ENCODE results near the gene CACNA1C.

Gene CACNA1C

DNA sequence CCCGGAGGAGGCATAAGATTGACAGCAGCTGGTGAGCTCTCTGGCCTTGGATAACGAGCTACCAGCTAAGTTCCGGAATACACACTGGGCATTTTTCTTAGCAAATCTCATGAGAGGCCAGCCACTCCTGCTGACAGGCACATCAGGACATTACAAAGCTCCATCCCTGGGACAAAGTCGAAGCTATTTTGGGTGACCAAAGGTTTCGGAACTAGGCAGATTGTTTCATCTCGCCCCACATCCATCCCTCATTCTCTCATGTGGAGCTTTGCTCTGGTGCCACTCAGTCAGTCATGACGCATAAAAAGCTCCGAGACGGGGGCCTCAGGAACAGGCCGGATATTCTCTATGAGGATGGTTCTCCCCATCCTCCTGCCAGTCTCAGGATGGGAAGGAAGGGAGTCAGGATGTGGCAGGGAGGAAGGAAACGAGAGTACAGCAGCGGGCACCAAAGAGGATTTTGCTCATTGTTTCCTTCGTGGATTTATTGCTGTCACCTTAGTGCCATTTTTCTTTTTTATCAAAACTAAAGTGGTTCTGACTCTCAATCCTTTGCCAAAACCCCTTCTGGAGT lies 488.9 kb downstream of the CACNA1C start:
- no peak for DNase-seq

GRCh38 chr12:2543801-2544200 lies 491.0 kb downstream of the CACNA1C start:
- no peak for DNase-seq

DNA sequence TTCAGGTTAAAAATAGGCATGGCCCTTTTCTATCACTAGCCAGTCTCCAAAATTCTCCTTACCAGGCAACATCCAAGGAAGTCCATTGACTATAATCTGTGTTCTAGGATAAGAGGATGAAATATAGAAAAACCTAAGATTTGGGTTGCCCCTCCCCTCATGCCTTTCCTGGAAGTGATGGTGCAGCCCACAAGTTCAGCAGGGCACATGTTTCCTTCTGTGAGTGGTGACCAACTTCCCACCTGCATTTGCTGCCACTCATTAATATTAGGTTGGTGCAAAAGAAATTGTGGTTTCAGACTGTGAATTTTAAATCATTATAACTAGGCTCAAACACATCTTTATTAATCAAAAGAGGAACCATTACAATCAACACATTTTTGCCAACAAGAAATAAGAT lies 491.4 kb downstream of the CACNA1C start:
- no peak for DNase-seq

GRCh38 chr12:2547273-2548044 lies 494.7 kb downstream of the CACNA1C start:
- DNase-seq: no peak

DNA sequence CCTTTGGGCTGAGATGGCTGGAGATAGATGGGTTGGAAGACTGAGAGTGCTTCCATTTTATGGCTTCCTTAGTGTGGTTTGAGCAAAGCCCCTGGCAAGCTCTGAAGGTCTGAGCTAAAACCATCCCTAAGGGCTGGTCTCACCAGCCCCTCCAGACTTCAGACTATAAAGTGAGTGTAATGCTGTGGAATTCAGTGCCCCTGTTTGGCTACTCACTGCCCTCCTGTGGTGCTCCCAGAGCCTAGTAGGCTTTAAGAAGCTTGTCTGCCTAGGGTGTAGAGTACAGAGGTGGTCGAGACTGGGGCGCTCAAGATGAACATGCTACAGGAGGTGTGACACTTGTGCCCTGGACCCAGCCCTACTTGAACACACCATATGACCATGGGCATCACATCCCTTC lies 495.3 kb downstream of the CACNA1C start:
- no peak for DNase-seq

DNA sequence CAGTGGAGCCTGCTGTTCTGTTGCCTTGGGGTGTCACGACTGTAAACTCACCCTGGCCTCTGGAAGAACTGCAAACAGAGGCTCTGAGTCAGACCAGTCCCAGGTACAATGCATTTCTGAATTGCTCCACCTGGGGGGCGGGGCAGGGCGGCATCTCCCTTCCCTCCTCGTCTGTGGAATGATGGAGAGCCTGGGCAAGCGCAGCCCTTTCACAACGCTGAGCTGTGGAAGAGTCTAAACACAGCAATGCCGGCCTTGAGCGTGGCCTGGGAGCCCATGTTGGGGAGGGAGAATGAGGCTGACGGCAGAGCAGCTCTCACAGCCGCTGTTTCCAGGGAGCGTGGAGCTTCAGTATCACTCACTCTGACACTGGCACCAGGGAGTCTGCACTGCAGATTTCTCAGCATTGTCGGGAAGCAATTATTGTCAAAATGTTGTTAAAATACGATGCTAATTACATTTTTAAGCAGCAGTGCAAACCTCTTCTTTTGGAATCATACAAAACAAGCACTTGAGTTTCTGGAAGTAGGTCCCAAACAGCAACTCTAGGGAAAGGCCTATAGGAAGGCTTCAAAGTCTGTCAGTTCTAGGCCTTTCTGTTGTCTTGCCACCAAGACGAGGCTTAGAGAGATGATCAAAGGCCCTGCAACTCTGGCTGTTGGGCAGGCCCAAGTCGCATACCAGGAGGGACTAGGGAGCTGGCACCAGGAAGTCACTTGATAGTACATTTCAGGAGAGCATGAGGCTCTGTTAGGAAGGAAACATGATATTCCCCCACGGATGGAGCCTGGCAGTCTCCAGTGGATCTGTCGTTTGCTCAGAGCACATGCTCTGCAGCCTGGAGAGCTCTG lies 498.0 kb downstream of the CACNA1C start:
- no peak for DNase-seq

- DNase-seq: no peak
These were observed 498.7 kb downstream of the CACNA1C start for GRCh38 chr12:2551412-2551900.

DNA sequence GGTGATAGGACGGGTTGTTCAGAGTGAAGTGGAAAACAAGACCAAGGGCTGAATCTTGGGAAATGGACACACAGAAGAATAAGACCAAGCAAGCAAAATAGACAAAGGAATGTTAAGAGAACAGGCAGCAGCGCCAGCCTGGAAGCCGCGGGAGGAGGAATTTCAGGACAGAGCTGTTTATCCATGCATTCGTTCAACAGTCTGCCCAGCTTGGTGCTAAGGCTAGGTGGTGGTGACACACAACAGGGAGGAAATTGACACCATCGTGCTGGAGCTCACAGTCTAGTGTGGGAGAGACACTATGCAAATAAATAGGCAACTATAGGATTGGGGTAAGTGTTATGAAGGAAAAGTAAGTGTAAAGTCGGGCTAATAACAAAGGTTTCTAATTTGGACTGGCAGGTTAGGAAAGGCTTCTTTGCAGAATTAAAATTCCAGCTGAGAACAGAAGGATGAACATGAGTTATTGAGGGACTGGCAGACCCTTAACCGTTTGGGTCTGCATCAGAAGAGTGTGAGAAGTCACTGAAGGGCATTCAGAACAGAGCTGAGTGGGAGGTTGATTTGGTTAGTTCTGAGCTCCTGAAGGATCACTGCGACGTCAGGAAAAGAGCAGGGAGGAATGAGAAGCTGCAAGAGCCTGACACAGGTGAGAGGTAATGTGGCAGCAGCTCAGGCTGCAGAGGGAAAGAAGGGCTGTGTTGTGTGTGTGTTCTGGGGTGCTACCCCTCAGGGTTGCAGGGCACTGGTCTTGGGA lies 499.4 kb downstream of the CACNA1C start:
- DNase-seq: no peak

GRCh38 chr12:2553388-2554126 lies 500.8 kb downstream of the CACNA1C start:
- no peak for DNase-seq

GRCh38 chr12:2555487-2556082 lies 502.8 kb downstream of the CACNA1C start:
- DNase-seq: no peak

DNA sequence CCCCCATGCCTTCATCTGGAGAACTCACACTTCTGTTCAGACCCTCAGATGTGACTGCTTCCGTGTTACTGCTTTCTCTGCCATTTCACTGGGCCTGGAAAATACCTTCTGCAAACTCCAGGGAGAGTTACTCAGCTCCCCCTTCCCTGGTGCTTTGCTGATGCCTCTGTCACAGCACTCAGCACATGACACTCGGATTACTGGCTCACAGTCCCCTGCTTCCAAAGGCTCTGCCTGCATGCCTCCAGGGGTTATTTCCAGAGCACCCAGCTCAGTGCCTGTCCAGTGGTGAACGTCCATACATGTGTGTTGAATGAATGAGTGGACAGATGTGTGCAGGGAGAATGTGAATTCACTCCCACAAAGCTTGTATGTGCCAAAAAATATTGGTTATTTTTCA lies 504.8 kb downstream of the CACNA1C start:
- no peak for DNase-seq

GRCh38 chr12:2559931-2560330 lies 507.1 kb downstream of the CACNA1C start:
- no peak for DNase-seq

DNA sequence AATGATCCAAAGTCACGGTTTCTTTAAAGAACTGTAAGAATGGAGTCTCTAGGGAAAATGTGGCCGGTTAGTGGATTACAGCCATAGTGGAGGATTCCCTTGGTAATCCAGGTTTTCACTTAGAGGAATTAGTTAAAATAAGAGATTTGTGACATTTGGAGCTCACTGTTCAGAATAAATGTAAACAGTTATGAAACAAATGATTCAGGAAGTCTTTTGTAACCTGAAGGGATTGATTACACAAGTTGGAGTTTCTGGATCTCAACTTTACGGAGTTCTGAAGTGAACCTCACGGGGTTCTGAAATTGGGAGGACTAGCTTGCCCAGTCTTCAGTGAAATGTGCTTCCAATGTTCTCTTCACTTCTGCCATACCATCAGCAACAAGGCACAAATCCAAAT lies 507.6 kb downstream of the CACNA1C start:
- DNase-seq: no peak

GRCh38 chr12:2561367-2561766 lies 508.6 kb downstream of the CACNA1C start:
- DNase-seq: no peak

DNA sequence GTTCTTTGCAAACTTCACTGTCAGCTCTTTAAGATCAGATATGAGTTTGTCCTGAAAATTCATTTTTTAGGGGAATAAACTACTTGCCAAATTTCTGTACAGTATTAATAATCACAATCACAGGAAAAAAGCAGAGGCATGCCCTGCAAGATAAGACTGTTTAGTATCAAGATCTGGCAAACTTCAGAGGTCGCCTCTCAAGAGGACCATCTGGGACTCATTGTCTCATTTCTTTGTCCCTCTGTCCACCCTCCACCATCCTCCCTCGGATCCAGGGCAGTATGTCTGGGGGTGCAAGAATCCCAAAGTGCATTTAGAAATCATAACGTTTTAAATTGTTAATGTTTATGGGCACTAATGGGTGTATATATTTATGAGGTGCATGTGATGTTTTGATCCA lies 509.6 kb downstream of the CACNA1C start:
- no peak for DNase-seq

GRCh38 chr12:2563709-2564108 lies 510.9 kb downstream of the CACNA1C start:
- no peak for DNase-seq

DNA sequence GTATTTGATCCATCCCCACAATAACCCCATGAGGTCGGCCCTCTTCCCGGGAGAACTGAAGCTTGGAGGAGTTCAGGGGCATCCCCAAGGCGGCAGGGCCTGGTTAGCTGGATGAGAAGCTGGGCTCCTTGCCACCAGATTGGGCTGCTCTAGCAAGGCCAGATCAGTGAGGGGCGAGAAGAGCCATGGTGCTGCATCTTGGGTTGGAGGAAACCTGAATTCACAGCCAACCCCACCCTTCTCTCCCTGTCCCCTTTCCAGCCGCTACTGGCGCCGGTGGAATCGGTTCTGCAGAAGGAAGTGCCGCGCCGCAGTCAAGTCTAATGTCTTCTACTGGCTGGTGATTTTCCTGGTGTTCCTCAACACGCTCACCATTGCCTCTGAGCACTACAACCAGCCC lies 513.4 kb downstream of the CACNA1C start:
- no peak for DNase-seq

DNA sequence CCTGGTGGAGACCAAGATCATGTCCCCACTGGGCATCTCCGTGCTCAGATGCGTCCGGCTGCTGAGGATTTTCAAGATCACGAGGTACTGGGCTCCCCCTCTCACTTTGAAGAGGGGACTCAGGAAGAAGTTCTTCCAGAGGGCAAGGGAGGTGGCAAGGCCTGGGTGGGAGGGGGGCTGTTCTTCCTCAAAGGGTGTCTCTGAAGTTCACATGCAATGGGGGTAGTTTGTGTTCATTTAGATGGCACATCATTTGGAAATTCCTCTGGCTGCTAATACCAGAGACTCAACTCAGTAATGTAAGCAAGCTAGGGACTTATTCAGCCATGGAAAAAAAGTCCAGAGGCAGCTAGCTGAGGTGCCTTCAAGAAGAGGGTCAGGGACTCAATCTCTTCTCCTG lies 514.9 kb downstream of the CACNA1C start:
- no peak for DNase-seq

DNA sequence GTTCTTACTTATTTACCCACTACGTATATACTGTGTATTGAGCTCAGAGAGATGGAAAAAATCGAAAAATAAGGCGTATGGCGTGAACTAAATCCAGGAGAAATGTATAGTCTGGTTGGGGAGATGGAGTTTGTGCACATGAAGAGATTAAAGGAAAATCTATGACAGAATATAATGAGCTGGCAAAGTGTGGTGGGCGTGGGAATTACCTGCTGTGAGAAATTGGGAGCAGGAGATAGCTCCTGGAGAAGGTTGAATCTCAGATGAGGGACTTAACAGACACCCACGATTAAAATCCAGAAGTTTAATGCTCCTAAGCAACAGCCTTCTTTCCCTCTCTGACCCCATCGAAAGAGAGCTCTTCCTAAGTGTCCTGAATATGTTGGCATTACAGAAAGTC lies 517.8 kb downstream of the CACNA1C start:
- no peak for DNase-seq

- DNase-seq: no peak
These were observed 521.7 kb downstream of the CACNA1C start for GRCh38 chr12:2574355-2574935.

GRCh38 chr12:2575245-2575644 lies 522.5 kb downstream of the CACNA1C start:
- DNase-seq: no peak

Data from RPMI8226 (cell line).